Measurements from ENCODE around the gene ANXA6.
"Not testable (repeated sequence)": the region's sequence is repeated elsewhere in the genome, so short reads cannot be mapped to it uniquely, and the experiment has no call there.

The ANXA6 gene

GRCh38 chr5:151157426-151158286 lies at the start of gene ANXA6:
ANXA6 (minus strand) TSS chr5:151157779; CDS start chr5:151147901, 9,878 bp downstream.
- FAIRE-seq (peak; percentile 88), DNase-seq (ENCODE audit: insufficient read length, low spot score) (peak; percentile 92)

GRCh38 chr5:151205411-151205810 lies 47.8 kb upstream of the ANXA6 start:
- DNase-seq (ENCODE audit: insufficient read length, low spot score) = no peak
- no peak for FAIRE-seq

GRCh38 chr5:151204051-151204450 lies 46.5 kb upstream of the ANXA6 start:
- FAIRE-seq (no peak), DNase-seq (ENCODE audit: insufficient read length, low spot score) (no peak)

- no peak for FAIRE-seq
Observed at GRCh38 chr5:151202381-151203139, 45.0 kb upstream of the ANXA6 start.

GRCh38 chr5:151200913-151201595 lies 43.5 kb upstream of the ANXA6 start:
- FAIRE-seq (no peak), DNase-seq (ENCODE audit: insufficient read length, low spot score) (no peak)

More at GRCh38 chr5:151202381-151203139, 45.0 kb upstream of the ANXA6 start:
- DNase-seq (ENCODE audit: insufficient read length, low spot score) = no peak

- DNase-seq (ENCODE audit: insufficient read length, low spot score) (no peak), FAIRE-seq (no peak)
Observed at GRCh38 chr5:151199581-151200185, 42.1 kb upstream of the ANXA6 start.

GRCh38 chr5:151198861-151199260 lies 41.3 kb upstream of the ANXA6 start:
- FAIRE-seq (no peak), DNase-seq (ENCODE audit: insufficient read length, low spot score) (no peak)

GRCh38 chr5:151197291-151197600 lies 39.7 kb upstream of the ANXA6 start:
- FAIRE-seq; DNase-seq (ENCODE audit: insufficient read length, low spot score): not testable (repeated sequence)

GRCh38 chr5:151196556-151197290 lies 39.1 kb upstream of the ANXA6 start:
- DNase-seq (ENCODE audit: insufficient read length, low spot score) = no peak
- FAIRE-seq = no peak

GRCh38 chr5:151195622-151196021 lies 38.0 kb upstream of the ANXA6 start:
- DNase-seq (ENCODE audit: insufficient read length, low spot score) (no peak), FAIRE-seq (no peak)

GRCh38 chr5:151192626-151193025 lies 35.0 kb upstream of the ANXA6 start:
- FAIRE-seq (no peak), DNase-seq (ENCODE audit: insufficient read length, low spot score) (no peak)

GRCh38 chr5:151191661-151192060 lies 34.1 kb upstream of the ANXA6 start:
- DNase-seq (ENCODE audit: insufficient read length, low spot score) (no peak), FAIRE-seq (no peak)

GRCh38 chr5:151189151-151189550 lies 31.6 kb upstream of the ANXA6 start:
- no peak for FAIRE-seq
- DNase-seq (ENCODE audit: insufficient read length, low spot score) = no peak

GRCh38 chr5:151186538-151186937 lies 29.0 kb upstream of the ANXA6 start:
- DNase-seq (ENCODE audit: insufficient read length, low spot score) (no peak), FAIRE-seq (no peak)

- DNase-seq (ENCODE audit: insufficient read length, low spot score) (no peak), FAIRE-seq (no peak)
Observed at GRCh38 chr5:151186052-151186451, 28.5 kb upstream of the ANXA6 start.

GRCh38 chr5:151184316-151185042 lies 26.9 kb upstream of the ANXA6 start:
- DNase-seq (ENCODE audit: insufficient read length, low spot score) (no peak), FAIRE-seq (no peak)

- DNase-seq (ENCODE audit: insufficient read length, low spot score) (no peak), FAIRE-seq (no peak)
Observed at GRCh38 chr5:151183456-151184245, 26.1 kb upstream of the ANXA6 start.

- FAIRE-seq (no peak), DNase-seq (ENCODE audit: insufficient read length, low spot score) (no peak)
Observed at GRCh38 chr5:151182976-151183375, 25.4 kb upstream of the ANXA6 start.

GRCh38 chr5:151182524-151182900 lies 24.9 kb upstream of the ANXA6 start:
- DNase-seq (ENCODE audit: insufficient read length, low spot score) = no peak
- FAIRE-seq = no peak

Data from HTR-8/SVneo (cell line).